ENCODE data around the gene EYA2. TPM values are rescaled to one million over a fixed set of nuclear protein-coding genes. Genes with fewer than 3 reads are reported as not detected.

The EYA2 gene
- total and polyA plus RNA-seq, 12 donors, result 0.26 to 1.9 (median 0.70) TPM

DNA sequence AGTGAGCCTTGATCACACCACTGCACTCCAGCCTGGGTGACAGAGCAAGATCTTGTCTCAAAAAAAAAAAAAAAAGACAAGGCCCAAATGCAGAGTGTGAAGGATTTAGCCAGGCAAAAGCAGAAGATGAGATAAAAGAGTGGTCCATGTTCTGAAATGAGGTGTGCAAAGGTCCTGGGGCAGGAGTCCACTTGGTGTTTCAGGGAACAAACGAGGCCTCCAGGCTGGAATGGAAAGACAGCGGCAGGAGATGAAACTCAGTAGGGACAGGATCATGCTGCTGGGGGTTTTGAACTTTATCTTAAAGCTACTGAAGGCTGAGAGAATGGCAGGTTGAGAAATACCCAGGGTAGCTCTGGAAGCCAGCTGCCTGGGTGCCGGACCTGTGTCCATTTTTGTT lies 283.6 kb downstream of the EYA2 start:
- 67 to 78% methylated on average over 3 of the region's 3 CpGs for WGBS, 2 donors
- DNase-seq (no peak), ATAC-seq (no peak)
- no peak overlapping the region for H3K4me3 ChIP-seq
- no peaks in the 10 kb centered on the region for H3K9me3 ChIP-seq
- H3K27ac ChIP-seq, result no peak overlapping the region
- intact Hi-C loops (cut with DNase I), result no loop called here
- no peaks in the 10 kb centered on the region for H3K36me3 ChIP-seq
- peaks cover 0 to 5% (median 0%) of the 10 kb centered on the region in 7 donors for H3K27me3 ChIP-seq
- peaks cover 0 to 8% (median 0%) of the 10 kb centered on the region in 9 donors for H3K4me1 ChIP-seq
- TF ChIP-seq, protein P1, sequence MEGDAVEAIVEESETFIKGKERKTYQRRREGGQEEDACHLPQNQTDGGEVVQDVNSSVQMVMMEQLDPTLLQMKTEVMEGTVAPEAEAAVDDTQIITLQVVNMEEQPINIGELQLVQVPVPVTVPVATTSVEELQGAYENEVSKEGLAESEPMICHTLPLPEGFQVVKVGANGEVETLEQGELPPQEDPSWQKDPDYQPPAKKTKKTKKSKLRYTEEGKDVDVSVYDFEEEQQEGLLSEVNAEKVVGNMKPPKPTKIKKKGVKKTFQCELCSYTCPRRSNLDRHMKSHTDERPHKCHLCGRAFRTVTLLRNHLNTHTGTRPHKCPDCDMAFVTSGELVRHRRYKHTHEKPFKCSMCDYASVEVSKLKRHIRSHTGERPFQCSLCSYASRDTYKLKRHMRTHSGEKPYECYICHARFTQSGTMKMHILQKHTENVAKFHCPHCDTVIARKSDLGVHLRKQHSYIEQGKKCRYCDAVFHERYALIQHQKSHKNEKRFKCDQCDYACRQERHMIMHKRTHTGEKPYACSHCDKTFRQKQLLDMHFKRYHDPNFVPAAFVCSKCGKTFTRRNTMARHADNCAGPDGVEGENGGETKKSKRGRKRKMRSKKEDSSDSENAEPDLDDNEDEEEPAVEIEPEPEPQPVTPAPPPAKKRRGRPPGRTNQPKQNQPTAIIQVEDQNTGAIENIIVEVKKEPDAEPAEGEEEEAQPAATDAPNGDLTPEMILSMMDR (IDR thresholded peaks at IDR 0.05), result no peak

DNA sequence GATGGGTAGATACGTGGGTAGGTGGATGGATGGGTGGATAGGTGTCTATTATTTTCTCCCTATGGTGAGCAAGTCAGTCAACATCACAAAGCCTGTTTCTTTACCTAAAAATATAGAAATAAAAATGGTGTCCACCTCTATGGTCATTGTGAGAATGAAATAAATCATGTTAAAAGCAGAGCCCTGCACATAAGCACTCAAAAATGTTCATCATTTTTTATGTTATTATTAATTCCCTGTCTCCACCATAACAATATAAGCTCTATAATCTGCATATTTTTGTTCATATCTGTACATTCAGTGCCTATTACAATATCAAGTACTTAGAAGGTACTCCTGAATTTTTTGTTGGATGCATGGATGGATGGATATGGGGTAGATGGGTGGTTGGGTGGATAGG lies 284.2 kb downstream of the EYA2 start:
- Histone ChIP-seq H3K4me3 (no peak overlapping the region), H3K27ac (no peak overlapping the region), H3K27me3 (peaks cover 0 to 5% (median 0%) of the 10 kb centered on the region in 7 donors), H3K9me3 (no peaks in the 10 kb centered on the region), H3K4me1 (peaks cover 0 to 8% (median 0%) of the 10 kb centered on the region in 9 donors), H3K36me3 (no peaks in the 10 kb centered on the region)
- ATAC-seq, result no peak
- 77 to 89% methylated on average over 1 of the region's 1 CpG for WGBS, 2 donors
- DNase-seq, result no peak
- intact Hi-C loops (cut with DNase I), result no loop called here
- TF ChIP-seq, protein P1 (IDR thresholded peaks at IDR 0.05), result no peak

DNA sequence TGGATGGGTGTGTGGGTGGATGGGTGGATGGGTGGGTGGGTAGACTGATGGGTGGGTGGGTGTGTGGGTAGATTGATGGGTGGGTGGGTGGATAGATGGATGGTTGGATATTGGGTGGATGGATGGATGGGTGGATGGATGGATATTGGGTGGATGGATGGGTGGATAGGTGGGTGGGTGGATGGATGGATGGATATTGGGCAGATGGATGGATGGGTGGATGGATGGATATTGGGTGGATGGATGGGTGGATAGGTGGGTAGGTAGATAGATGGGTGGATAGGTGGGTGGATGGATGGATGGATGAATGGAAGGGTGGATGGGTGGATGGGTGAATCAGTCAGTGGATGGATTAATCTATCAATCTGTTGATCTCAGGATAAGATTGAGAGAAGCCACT lies 284.6 kb downstream of the EYA2 start:
- H3K27me3 ChIP-seq, result peaks cover 0 to 4% (median 0%) of the 10 kb centered on the region in 7 donors

DNA sequence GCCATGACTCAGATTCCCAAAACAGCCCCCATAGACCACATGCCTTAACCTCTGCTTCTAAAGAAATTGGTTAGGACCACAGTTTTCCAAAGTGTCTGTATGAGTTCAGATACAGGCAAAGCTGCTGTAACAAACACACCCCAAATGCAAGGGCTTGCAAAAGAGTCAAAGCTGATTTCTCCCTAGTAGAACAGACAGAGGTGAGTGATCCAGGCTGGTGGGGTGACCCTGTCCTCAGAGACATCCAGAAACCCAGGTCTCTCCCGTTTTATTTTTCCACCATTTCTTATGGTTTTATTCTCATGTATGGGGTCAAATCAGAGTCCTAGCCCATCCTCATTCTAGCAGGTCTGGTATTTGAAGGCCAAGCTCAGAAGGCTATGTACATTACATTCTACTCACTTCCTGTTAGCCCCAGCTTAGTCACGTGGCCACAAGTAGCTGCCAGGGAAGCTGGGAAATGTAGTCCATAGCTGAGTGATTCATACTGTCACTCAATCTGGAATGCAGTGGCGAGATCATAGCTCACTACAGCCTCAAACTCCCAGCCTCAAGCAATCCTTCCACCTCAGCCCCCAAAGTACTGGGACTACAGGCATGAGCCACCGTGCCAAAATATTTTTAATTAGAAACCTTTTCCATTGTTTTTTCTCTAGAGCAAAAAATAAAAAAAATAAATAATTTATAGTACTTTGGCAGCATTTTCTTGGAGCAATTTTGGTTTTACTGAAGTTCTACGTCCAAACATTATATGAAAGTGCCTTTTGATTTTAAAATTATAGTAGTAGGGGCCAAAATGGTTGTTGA lies 286.6 kb downstream of the EYA2 start:
- Histone ChIP-seq H3K27me3 (no peaks in the 10 kb centered on the region), H3K9me3 (no peaks in the 10 kb centered on the region), H3K4me1 (peaks cover 0 to under 1% (median 0%) of the 10 kb centered on the region in 9 donors), H3K4me3 (no peak overlapping the region), H3K27ac (no peak overlapping the region), H3K36me3 (no peaks in the 10 kb centered on the region)
- no peak for DNase-seq
- TF ChIP-seq, protein P1 (IDR thresholded peaks at IDR 0.05), result no peak
- peak in 1 of 8 donors; percentile 60 for ATAC-seq
- 70 to 84% methylated on average over 5 of the region's 5 CpGs for WGBS, 2 donors
- intact Hi-C loops (cut with DNase I), result no loop called here

More for the DNA sequence above, 284.6 kb downstream of the EYA2 start:
- Histone ChIP-seq H3K27ac (no peak overlapping the region), H3K36me3 (no peaks in the 10 kb centered on the region), H3K4me3 (no peak overlapping the region), H3K4me1 (peaks cover 0 to 8% (median 0%) of the 10 kb centered on the region in 9 donors), H3K9me3 (no peaks in the 10 kb centered on the region)
- no peak for DNase-seq
- ATAC-seq, result no peak
- intact Hi-C loops (cut with DNase I), result no loop called here
- TF ChIP-seq, protein P1 (IDR thresholded peaks at IDR 0.05), result no peak
